AG10803 (cell line): ENCODE data around the gene OR11A1.

Experiments
- DNase-seq: peaks from one replicate; pipeline ENCODE4 v3.0.0; 2010; ENCODE audit warnings: low read depth
- H3K4me3 ChIP-seq: 2 replicates; pipeline ENCODE4 v1.5.1; 2011; ENCODE audit warnings: mild to moderate bottlenecking, low read length, control low read depth
- TF ChIP-seq, protein P1 (sequence below): conservative IDR thresholded peaks from 2 replicates; pipeline ENCODE4 v1.5.1; 2011; ENCODE audit warnings: mild to moderate bottlenecking, low read length, control low read depth, inconsistent platforms

Gene OR11A1

DNA sequence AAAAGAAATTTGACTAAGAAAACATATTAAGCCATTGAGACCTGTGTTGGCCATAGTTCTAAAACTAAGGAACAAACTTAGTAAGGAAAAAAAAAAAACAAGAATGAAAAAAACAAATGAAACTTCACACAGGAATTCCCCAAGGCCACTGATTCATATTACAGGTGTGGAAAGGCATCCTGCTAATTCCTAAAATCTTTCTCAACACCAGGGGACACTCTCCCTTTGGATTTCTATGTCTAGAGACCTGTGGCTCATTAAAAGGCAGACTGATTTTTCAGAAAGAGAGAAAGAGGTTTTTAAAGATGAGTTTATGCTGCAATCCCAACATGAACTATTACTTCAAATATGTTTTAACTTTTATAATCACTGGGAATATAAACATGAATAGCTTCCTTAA is 42.3 kb downstream of the OR11A1 start, which contains the start of gene OR12D1:
Gene OR12D1, plus strand, starts transcription at position 341 of the 400 bp plus-strand sequence.
- TF ChIP-seq, protein P1, sequence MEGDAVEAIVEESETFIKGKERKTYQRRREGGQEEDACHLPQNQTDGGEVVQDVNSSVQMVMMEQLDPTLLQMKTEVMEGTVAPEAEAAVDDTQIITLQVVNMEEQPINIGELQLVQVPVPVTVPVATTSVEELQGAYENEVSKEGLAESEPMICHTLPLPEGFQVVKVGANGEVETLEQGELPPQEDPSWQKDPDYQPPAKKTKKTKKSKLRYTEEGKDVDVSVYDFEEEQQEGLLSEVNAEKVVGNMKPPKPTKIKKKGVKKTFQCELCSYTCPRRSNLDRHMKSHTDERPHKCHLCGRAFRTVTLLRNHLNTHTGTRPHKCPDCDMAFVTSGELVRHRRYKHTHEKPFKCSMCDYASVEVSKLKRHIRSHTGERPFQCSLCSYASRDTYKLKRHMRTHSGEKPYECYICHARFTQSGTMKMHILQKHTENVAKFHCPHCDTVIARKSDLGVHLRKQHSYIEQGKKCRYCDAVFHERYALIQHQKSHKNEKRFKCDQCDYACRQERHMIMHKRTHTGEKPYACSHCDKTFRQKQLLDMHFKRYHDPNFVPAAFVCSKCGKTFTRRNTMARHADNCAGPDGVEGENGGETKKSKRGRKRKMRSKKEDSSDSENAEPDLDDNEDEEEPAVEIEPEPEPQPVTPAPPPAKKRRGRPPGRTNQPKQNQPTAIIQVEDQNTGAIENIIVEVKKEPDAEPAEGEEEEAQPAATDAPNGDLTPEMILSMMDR, result no peak
- no peak within 1 kb of the TSS for H3K4me3 ChIP-seq
- no peak for DNase-seq

DNA sequence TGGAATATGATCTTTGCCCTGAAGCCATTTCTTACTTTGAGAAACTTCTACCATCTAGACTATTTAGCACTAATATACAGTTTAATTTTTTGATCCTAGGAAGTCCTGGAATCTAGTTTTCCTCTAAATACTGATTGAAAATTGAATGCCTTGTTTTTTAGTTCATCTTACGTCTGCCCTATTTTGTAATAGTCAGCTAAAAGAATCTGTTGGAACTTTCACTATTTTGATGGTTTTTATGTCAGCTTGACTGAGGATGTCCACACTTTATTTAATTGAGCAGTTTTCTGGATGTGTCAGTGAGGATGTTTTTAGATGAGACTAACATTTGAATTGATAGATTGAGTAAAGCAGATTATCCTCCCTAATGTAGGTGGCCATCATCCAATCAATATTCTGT is 53.1 kb downstream of the OR11A1 start:
- no peak for DNase-seq
- TF ChIP-seq, protein P1, result no peak

DNA sequence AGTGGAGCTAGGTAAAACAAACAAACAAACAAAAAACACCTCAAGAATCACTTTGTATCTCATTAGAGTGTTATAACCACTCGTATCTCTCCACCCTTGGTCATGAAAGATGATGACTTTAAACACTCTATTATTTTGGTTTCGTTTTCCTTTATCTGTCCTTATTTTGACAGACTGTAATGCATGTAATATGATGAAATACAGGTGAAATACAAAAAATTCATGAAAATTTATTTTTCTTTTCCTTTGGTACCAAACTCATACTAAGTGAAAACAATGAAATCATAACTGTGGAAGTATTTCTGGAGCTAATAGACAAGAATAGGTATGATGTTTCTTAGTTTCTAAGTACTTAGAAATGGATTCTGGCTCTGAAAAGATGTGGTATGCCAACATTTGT is 57.3 kb downstream of the OR11A1 start:
- TF ChIP-seq, protein P1, result no peak
- no peak overlapping the region for H3K4me3 ChIP-seq
- DNase-seq, result no peak

More for the DNA sequence above, 53.1 kb downstream of the OR11A1 start:
- no peak overlapping the region for H3K4me3 ChIP-seq

DNA sequence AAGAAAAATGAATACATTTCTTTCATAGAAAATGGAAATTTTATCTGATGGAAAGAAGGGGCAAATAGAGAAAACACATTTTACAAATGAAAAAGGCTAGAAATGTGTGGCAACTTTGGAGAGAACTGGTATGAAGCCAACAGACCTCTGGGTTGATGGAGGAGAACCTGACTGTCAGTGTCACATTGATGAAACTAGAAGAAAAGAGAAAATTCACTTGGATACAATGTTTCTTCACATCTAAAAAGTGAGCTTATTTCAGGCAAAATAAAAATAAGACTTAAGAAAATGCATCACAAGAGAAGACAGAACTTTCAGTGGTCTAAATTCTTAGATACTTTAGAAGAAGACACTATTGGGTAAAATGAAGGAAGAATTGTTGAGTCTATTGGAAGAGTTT is 61.5 kb downstream of the OR11A1 start, which contains the start of gene OR12D2:
Gene OR12D2, plus strand, starts transcription at position 301 of the 400 bp plus-strand sequence. CDS start 1,069 bp downstream, outside the sequence.
- TF ChIP-seq, protein P1, result no peak
- DNase-seq, result no peak
- no peak within 1 kb of the TSS for H3K4me3 ChIP-seq

DNA sequence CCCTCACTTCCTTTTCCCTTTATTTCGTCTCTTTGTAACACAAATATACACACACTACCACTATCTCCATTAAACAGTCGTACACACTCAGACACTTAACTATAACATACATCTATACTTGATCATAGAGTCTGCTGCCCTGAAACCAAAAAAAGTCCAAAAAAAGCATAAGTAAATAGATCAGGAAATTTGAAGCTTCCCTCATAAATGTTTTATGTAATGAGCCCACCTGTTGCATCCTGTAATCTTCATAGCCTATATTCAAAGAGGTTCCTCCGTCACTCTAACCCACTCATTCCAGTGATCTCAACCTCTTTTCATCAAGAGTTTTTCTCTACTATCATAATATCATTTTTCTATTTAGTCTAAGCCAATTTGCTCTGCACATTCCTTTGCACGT is 68.3 kb downstream of the OR11A1 start:
- H3K4me3 ChIP-seq, result no peak overlapping the region
- DNase-seq, result no peak
- TF ChIP-seq, protein P1, result no peak

DNA sequence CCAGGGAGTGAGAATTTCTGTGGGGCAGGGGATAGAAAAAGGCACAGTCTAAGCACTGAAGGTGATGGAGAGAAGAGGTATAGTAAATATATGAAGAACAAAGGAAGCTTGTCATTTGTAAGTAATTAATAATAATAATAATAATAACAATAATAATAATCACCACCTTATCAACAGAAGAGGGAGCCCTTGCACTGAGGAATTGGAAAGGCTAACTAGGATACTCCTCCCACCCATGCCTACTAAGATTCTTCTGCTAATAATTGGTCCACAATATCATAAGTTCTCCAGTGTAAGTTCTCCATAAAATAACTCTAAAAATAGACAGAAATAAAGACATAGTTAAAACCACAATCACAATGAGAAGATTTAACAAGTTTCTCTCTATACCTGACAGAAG is 80.9 kb downstream of the OR11A1 start:
- no peak overlapping the region for H3K4me3 ChIP-seq

More for the DNA sequence above, 80.9 kb downstream of the OR11A1 start:
- TF ChIP-seq, protein P1, result no peak
- no peak for DNase-seq
